ENCODE data around the gene TTC21B. TPM values are rescaled to one million over a fixed set of nuclear protein-coding genes. Genes with fewer than 3 reads are reported as not detected.
"Not testable (repeated sequence)": the region's sequence is repeated elsewhere in the genome, so short reads cannot be mapped to it uniquely, and the experiment has no call there.

TTC21B gene
- polyA plus RNA-seq, 3 donors from 2014 or later = 4.3 to 8.8 (median 7.8) TPM

GRCh38 chr2:165870346-165870745, 83.2 kb downstream of the TTC21B start:
- Mint-ChIP-seq H3K9me3 (peaks cover 0 to 1% (median 0%) of the 10 kb centered on the region in 6 donors), H3K4me1 (peaks cover 4 to 10% of the 10 kb centered on the region in 2 donors), H3K36me3 (peaks cover 15 to 32% (median 28%) of the 10 kb centered on the region in 3 donors), H3K4me3 (no peak overlapping the region), H3K27ac (peak overlapping the region in 1 of 6 donors; percentile 12), H3K27me3 (ENCODE audit: low read depth in 3 of 3) (peaks cover 0 to 2% (median 0%) of the 10 kb centered on the region in 3 donors)
- DNase-seq = no peak

DNA sequence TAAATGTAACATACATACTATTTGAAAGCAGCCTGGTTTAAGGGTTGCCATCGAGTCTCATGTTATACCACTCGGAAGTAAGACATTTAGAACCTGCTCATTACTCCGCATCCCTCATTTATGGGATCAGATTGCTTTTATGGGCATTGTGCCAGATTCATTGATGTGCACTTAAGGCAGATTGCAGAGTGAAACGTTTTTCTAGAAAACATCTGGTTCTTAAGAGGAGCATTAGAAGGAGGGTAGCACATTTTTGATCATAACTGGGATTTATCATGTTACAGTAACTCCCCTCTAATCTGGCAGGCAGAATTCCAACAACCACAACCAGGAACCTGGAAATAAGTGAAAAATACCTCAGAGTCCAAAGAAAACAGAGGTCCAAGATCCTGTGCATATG, 85.4 kb downstream of the TTC21B start:
- H3K27ac Mint-ChIP-seq = no peak overlapping the region
- peaks cover 18 to 29% (median 29%) of the 10 kb centered on the region in 3 donors for H3K36me3 Mint-ChIP-seq
- no peaks in the 10 kb centered on the region for H3K4me1 Mint-ChIP-seq
- no peaks in the 10 kb centered on the region for H3K27me3 Mint-ChIP-seq (ENCODE audit: low read depth in 3 of 3)
- no peak for DNase-seq
- H3K9me3 Mint-ChIP-seq = peaks cover 0 to 1% (median 0%) of the 10 kb centered on the region in 6 donors
- no peak overlapping the region for H3K4me3 Mint-ChIP-seq

DNA sequence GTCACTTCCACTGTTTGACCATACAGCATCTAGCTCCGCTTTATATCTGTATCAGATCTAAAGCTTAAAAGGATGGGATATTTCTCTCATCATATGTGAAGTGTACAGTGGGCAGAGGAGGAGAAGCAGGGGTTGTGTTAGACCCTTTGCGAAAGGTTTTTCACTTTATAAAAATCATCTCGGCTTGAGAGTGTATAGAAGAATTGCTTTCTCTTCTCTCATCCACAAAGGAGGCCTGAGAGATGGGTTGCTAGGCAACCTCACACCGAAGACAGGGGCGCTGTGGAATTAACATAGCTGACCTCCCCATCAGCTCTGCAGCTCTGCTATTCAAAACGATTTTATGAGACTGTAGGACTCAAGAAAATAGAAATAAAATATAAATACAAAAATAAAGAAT, 89.3 kb downstream of the TTC21B start:
- Mint-ChIP-seq H3K27ac (no peak overlapping the region), H3K4me3 (no peak overlapping the region), H3K9me3 (peaks cover 0 to 14% (median 6%) of the 10 kb centered on the region in 6 donors), H3K4me1 (no peaks in the 10 kb centered on the region), H3K27me3 (ENCODE audit: low read depth in 3 of 3) (no peaks in the 10 kb centered on the region), H3K36me3 (peaks cover 26 to 40% (median 28%) of the 10 kb centered on the region in 3 donors)
- DNase-seq = no peak

- no peak overlapping the region for H3K4me3 Mint-ChIP-seq
- H3K36me3 Mint-ChIP-seq = peaks cover 26 to 42% (median 27%) of the 10 kb centered on the region in 3 donors
- no peak for DNase-seq
- H3K4me1 Mint-ChIP-seq = no peaks in the 10 kb centered on the region
- no peaks in the 10 kb centered on the region for H3K27me3 Mint-ChIP-seq (ENCODE audit: low read depth in 3 of 3)
- H3K9me3 Mint-ChIP-seq = peaks cover 0 to 14% (median 6%) of the 10 kb centered on the region in 6 donors
- H3K27ac Mint-ChIP-seq = no peak overlapping the region
Measured at GRCh38 chr2:165863810-165864261, 89.7 kb downstream of the TTC21B start.

DNA sequence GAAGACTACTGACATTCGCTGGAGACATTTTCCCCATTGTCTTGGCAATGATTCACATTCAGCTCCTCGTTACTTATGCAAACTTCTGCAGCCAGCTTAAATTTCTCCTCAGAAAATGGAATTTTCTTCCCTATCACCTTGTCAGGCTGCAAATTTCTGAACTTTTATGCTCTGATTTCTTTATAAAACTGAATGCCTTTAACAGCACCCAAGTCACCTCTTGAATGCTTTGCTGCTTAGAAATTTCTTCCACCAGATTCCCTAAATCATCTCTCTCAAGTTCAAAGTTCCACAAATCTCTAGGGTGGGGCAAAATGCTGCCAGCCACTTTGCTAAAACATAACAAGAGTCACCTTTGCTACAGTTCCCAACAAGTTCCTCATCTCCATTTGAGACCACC, 92.5 kb downstream of the TTC21B start:
- peaks cover 0 to 14% (median 6%) of the 10 kb centered on the region in 6 donors for H3K9me3 Mint-ChIP-seq
- peaks cover 25 to 46% (median 30%) of the 10 kb centered on the region in 3 donors for H3K36me3 Mint-ChIP-seq
- H3K4me1 Mint-ChIP-seq; H3K4me3 Mint-ChIP-seq; DNase-seq; H3K27me3 Mint-ChIP-seq (ENCODE audit: low read depth in 3 of 3); H3K27ac Mint-ChIP-seq: not testable (repeated sequence)

GRCh38 chr2:165859723-165860122, 93.9 kb downstream of the TTC21B start:
- Mint-ChIP-seq H3K9me3 (peaks cover 3 to 14% (median 6%) of the 10 kb centered on the region in 6 donors), H3K36me3 (peaks cover 28 to 52% (median 33%) of the 10 kb centered on the region in 3 donors)
- DNase-seq; H3K27me3 Mint-ChIP-seq (ENCODE audit: low read depth in 3 of 3); H3K4me3 Mint-ChIP-seq; H3K27ac Mint-ChIP-seq; H3K4me1 Mint-ChIP-seq: not testable (repeated sequence)

DNA sequence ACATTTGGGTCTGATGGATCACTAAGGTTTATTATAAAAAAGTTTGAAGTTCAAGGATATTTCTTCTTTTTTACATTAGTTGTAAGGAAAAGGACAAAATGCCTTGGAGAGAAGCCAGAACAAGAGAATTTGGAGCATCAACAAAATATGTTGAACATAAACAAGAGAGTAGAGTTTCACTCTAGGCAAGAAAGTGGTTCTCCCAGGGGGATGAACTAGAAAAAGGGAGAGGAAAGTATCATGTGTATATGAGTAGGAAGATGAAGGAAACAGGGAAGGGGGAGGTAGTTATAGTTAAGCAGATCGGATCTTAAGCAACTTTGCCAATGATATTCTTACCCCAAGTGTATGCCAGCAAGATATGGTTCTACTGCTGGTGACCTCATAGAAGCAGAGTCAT, 95.7 kb downstream of the TTC21B start:
- H3K9me3 Mint-ChIP-seq = peaks cover 5 to 26% (median 12%) of the 10 kb centered on the region in 6 donors
- H3K27ac Mint-ChIP-seq = peak overlapping the region in 1 of 6 donors; percentile 51
- peaks cover 44 to 61% (median 46%) of the 10 kb centered on the region in 3 donors for H3K36me3 Mint-ChIP-seq
- DNase-seq = no peak
- H3K4me3 Mint-ChIP-seq = no peak overlapping the region
- H3K27me3 Mint-ChIP-seq (ENCODE audit: low read depth in 3 of 3) = peaks cover 0 to 8% (median 3%) of the 10 kb centered on the region in 3 donors
- H3K4me1 Mint-ChIP-seq = no peaks in the 10 kb centered on the region

GRCh38 chr2:165852394-165852793, 101.2 kb downstream of the TTC21B start:
- Mint-ChIP-seq H3K36me3 (peaks cover 30 to 50% (median 42%) of the 10 kb centered on the region in 3 donors), H3K4me3 (no peak overlapping the region), H3K4me1 (no peaks in the 10 kb centered on the region), H3K27me3 (ENCODE audit: low read depth in 3 of 3) (peaks cover 1 to 8% (median 5%) of the 10 kb centered on the region in 3 donors), H3K9me3 (peaks cover 9 to 40% (median 18%) of the 10 kb centered on the region in 6 donors), H3K27ac (no peak overlapping the region)
- DNase-seq = no peak

DNA sequence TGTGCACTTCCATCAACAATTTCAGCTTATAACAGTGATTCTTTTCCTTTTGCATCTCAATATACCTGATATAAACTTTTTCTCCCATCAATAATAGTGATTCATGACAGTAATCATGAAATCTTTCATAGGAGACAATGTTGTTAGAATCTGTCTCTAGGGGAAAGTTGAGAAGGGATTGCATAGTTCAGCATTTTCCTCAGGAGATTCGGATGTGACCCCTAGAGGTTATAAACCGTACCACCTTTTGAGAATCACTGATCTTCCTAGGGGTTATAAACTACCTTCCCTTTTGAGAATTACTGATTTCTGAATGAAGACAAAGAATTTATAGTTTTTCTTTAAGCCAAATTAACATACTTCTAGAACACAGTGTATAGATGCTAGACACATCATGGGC, 106.6 kb downstream of the TTC21B start:
- H3K4me3 Mint-ChIP-seq = no peak overlapping the region
- no peaks in the 10 kb centered on the region for H3K27me3 Mint-ChIP-seq (ENCODE audit: low read depth in 3 of 3)
- no peaks in the 10 kb centered on the region for H3K4me1 Mint-ChIP-seq
- H3K36me3 Mint-ChIP-seq = peaks cover under 1 to 15% (median 9%) of the 10 kb centered on the region in 3 donors
- H3K27ac Mint-ChIP-seq = no peak overlapping the region
- H3K9me3 Mint-ChIP-seq = peaks cover 0 to 20% (median 4%) of the 10 kb centered on the region in 6 donors
- DNase-seq = no peak

DNA sequence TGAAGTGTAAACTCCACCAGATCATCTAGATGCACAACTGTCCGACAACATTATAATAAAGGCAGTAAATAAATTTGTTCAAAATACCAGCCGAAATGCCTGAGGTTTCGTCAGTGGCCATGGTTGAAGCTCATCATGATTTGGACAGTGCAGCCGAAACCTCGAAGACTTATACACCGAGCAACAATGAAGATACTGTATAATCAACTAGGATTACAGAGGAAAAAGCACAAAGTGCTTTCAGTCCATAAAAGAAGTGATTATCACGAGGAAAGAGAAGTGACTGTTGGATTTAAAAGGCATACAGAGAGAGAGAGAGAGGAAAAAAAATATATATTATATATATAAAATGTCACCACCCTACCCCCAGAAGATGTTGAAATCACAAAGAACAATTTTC, 107.5 kb downstream of the TTC21B start:
- no peak overlapping the region for H3K4me3 Mint-ChIP-seq
- H3K27me3 Mint-ChIP-seq (ENCODE audit: low read depth in 3 of 3) = no peaks in the 10 kb centered on the region
- DNase-seq = no peak
- peaks cover 0 to 13% (median 5%) of the 10 kb centered on the region in 3 donors for H3K36me3 Mint-ChIP-seq
- no peak overlapping the region for H3K27ac Mint-ChIP-seq
- peaks cover 0 to 11% (median 0%) of the 10 kb centered on the region in 6 donors for H3K9me3 Mint-ChIP-seq
- no peaks in the 10 kb centered on the region for H3K4me1 Mint-ChIP-seq

DNA sequence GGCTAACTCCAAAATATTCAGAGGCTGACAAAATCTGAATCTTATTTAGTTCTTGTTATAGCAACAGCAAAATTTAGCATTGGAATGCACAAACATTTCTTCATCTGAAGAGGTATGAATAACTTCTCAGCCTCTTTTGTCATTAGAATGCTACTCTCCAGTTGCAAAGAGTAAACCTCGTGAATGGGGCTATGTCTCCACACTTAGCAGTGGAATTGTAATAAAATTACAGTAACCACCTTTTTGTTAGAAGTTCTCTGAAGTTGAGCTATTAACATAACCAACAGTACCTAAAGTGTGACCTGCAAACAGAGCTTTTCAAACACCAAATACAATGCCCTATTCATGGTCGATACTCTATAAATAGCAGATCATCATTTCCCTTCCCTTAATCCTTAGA, 109.4 kb downstream of the TTC21B start:
- H3K27ac Mint-ChIP-seq = no peak overlapping the region
- H3K4me1 Mint-ChIP-seq = no peaks in the 10 kb centered on the region
- no peak overlapping the region for H3K4me3 Mint-ChIP-seq
- H3K9me3 Mint-ChIP-seq = no peaks in the 10 kb centered on the region
- no peak for DNase-seq
- peaks cover 0 to 14% (median 4%) of the 10 kb centered on the region in 3 donors for H3K36me3 Mint-ChIP-seq
- H3K27me3 Mint-ChIP-seq (ENCODE audit: low read depth in 3 of 3) = peaks cover 0 to 1% (median 0%) of the 10 kb centered on the region in 3 donors

DNA sequence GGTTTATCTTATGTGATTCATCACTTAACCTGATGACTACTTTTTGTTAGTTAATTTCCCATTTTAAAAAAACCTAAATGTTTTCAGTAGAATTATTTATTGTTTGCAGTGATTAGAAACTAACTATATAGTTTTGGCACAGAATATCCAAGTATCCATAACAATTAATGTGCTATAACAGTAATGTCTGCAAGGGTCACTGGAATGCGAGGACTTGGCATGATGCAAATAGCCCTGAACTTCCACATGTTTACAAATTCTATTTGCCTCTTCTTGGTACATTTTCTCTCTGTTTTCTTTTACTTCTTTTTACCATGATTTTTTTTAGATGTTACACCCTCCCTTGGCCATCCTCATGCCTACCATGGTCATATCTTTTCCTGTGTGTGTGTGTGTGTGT, 110.2 kb downstream of the TTC21B start:
- Mint-ChIP-seq H3K9me3 (no peaks in the 10 kb centered on the region), H3K36me3 (peaks cover 0 to 16% (median 4%) of the 10 kb centered on the region in 3 donors)

DNA sequence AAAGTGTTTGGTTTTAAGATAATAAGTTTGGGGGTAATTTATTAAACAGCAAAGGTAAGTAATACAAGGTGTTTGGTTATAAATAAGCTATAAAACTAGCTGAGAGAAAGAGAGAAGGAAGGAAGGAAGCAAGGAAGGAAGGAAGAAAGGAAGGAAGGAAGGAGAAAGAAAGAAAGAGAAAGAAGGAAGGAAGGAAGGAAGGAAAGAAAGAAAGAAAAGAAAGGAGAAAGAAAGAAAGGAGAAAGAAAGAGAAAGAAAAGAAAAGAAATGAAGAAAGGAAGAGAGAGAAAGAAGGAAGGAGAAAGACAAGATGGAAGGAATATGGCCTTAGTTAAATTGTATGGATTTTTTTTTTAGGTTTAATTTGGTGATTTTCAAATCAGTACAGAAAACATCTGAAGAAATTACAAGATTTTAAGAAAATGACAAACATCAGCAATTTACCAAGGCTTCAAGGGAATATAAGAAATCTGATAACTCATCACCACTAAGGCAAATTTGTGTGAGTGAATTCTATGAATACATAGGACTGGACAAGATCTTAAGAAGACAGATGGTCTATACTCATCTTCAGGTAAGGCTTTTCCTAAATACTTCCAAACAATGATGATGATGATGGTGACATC, 113.1 kb downstream of the TTC21B start:
- no peak for DNase-seq
- H3K36me3 Mint-ChIP-seq = peaks cover 0 to 20% (median 4%) of the 10 kb centered on the region in 3 donors
- peaks cover 0 to 1% (median 0%) of the 10 kb centered on the region in 3 donors for H3K27me3 Mint-ChIP-seq (ENCODE audit: low read depth in 3 of 3)
- no peak overlapping the region for H3K4me3 Mint-ChIP-seq
- no peaks in the 10 kb centered on the region for H3K9me3 Mint-ChIP-seq
- H3K4me1 Mint-ChIP-seq = no peaks in the 10 kb centered on the region
- H3K27ac Mint-ChIP-seq = no peak overlapping the region

More for the DNA sequence above, 110.2 kb downstream of the TTC21B start:
- no peaks in the 10 kb centered on the region for H3K4me1 Mint-ChIP-seq
- H3K27me3 Mint-ChIP-seq (ENCODE audit: low read depth in 3 of 3) = peaks cover 0 to 1% (median 0%) of the 10 kb centered on the region in 3 donors
- H3K27ac Mint-ChIP-seq = no peak overlapping the region
- no peak overlapping the region for H3K4me3 Mint-ChIP-seq
- DNase-seq = no peak

- Mint-ChIP-seq H3K9me3 (no peaks in the 10 kb centered on the region), H3K27ac (no peak overlapping the region), H3K4me1 (no peaks in the 10 kb centered on the region), H3K36me3 (peaks cover 0 to 20% (median 4%) of the 10 kb centered on the region in 3 donors), H3K4me3 (no peak overlapping the region), H3K27me3 (ENCODE audit: low read depth in 3 of 3) (peaks cover 0 to 2% (median 0%) of the 10 kb centered on the region in 3 donors)
- no peak for DNase-seq
Measured at GRCh38 chr2:165839610-165840009, 114.0 kb downstream of the TTC21B start.
